Testis (tissue), 3 donors: Measurements from ENCODE around the gene SLC9A9. TPM values are rescaled to one million over a fixed set of nuclear protein-coding genes. Genes with fewer than 3 reads are reported as not detected.

Experiments used
- DNase-seq: peaks from one replicate; pipeline ENCODE4 v3.0.0-alpha.2; 2019
- H3K27ac ChIP-seq, 2 donors: fragments of 200-600 bp; sonication (generic); one replicate each; pipeline ENCODE4 v1.5.1; 2019
- H3K27me3 ChIP-seq: fragments of 200-600 bp; sonication (generic); one replicate; pipeline ENCODE4 v1.5.1; 2019
- H3K36me3 ChIP-seq: fragments of 200-600 bp; sonication (generic); one replicate; pipeline ENCODE4 v1.5.1; 2017; ENCODE audit warnings: low read depth; ENCODE audit errors: missing control alignments
- H3K4me1 ChIP-seq: fragments of 200-600 bp; sonication (generic); one replicate; pipeline ENCODE4 v1.5.1; 2019
- H3K4me3 ChIP-seq, 2 donors: fragments of 200-600 bp; sonication (generic); one replicate each; pipeline ENCODE4 v1.5.1; 2017 to 2019
- H3K9me3 ChIP-seq: fragments of 200-600 bp; sonication (generic); one replicate; pipeline ENCODE4 v1.5.1; 2017
- CTCF ChIP-seq, 3 experiments: fragments of 450-650 bp in 2 of 3; fragments of 200-600 bp in 1 of 3; sonication (generic) in 1 of 3; IDR thresholded peaks; one replicate each; pipeline ENCODE4 v1.5.1; 2016 to 2019; ENCODE audit warnings: antibody characterized with exemption in 3 of 3, mild to moderate bottlenecking in 2 of 3, moderate library complexity in 1 of 3
- POLR2A ChIP-seq: fragments of 450-650 bp; IDR thresholded peaks from one replicate; pipeline ENCODE4 v1.6.1; 2017; ENCODE audit warnings: antibody characterized with exemption, mild to moderate bottlenecking, moderate library complexity
- WGBS, 2 donors: methylation state at CpG; one replicate each; pipeline ENCODE4 v1.1.5; 2018; 5-methylcytosine and 5-hydroxymethylcytosine counted together
- intact Hi-C: fragments of 100-400 bp; cut with DNase I; formaldehyde crosslinking; loops from one replicate; pipeline ENCODE4 v1.15.1; 2023; ENCODE audit warnings: low total_unique reads
- polyA plus RNA-seq: library from polyadenylated mRNA; stranded (reverse); fragments of 350-450 nt; fragmentation: Illumina TruSeq; extraction: RNeasy Lipid Tissue Mini Kit (QIAGEN cat#74804); gene quantifications from one replicate; pipeline ENCODE4 v1.2.3, GENCODE V29; 2014; ENCODE audit warnings: low read depth, low replicate concordance; ENCODE audit not compliant: insufficient read depth
- total RNA-seq, 2 donors: library from RNA; depleted of rRNA; stranded (reverse); fragments of >200 nt; gene quantifications; one replicate each; pipeline ENCODE4 v1.2.3, GENCODE V29; 2016

SLC9A9 gene
- total and polyA plus RNA-seq, 3 donors from 2014 or later = 2.7 to 6.6 (median 4.3) TPM

- no peak for DNase-seq
- Histone ChIP-seq H3K27ac (no peak overlapping the region), H3K36me3 (no peaks in the 10 kb centered on the region), H3K4me3 (no peak overlapping the region), H3K9me3 (no peaks in the 10 kb centered on the region), H3K4me1 (no peaks in the 10 kb centered on the region), H3K27me3 (no peaks in the 10 kb centered on the region)
- intact Hi-C loops = no loop called here
- WGBS, 2 donors = 61 to 67% methylated on average over 10 of the region's 10 CpGs
- TF ChIP-seq POLR2A = no peak
- TF ChIP-seq CTCF (IDR thresholded peaks at IDR 0.05) = no peak
Measured at GRCh38 chr3:143226678-143227291, 621.5 kb downstream of the SLC9A9 start.

GRCh38 chr3:143224716-143225115, 623.6 kb downstream of the SLC9A9 start:
- no peak overlapping the region for H3K4me3 ChIP-seq
- H3K9me3 ChIP-seq = no peaks in the 10 kb centered on the region
- H3K36me3 ChIP-seq = no peaks in the 10 kb centered on the region
- H3K4me1 ChIP-seq = no peaks in the 10 kb centered on the region
- no peak for DNase-seq
- no peaks in the 10 kb centered on the region for H3K27me3 ChIP-seq
- no peak overlapping the region for H3K27ac ChIP-seq
- WGBS, 2 donors = 80 to 84% methylated on average over 2 of the region's 2 CpGs
- TF ChIP-seq POLR2A = no peak
- no peak for TF ChIP-seq CTCF (IDR thresholded peaks at IDR 0.05)
- intact Hi-C loops = no loop called here

- WGBS, 2 donors = 92 to 97% methylated on average over 1 of the region's 1 CpG
- H3K27me3 ChIP-seq = no peaks in the 10 kb centered on the region
- intact Hi-C loops = no loop called here
Measured at GRCh38 chr3:143222981-143223380, 625.3 kb downstream of the SLC9A9 start.

DNA sequence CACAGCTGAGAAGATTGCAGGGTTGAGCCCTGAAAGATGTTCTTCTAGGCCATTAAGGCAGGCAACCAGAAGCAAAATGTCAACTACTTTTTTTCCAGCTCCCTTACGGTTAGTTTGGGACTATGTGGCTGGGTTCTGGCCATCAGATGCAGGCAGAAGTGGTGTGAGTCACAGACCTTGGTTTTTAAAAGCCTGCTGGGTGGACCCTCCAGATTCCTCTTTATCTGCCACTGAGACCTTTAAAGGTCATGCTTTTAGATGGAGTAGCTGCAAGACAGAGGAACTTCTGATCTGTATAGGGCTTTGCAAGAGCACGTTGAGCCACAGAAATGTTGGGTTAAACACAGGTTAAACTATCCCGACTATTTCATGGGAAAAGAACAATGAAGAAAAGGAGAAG, 625.8 kb downstream of the SLC9A9 start:
- 50 to 68% methylated on average over 3 of the region's 3 CpGs for WGBS, 2 donors
- DNase-seq = no peak
- no peaks in the 10 kb centered on the region for H3K27me3 ChIP-seq
- H3K4me3 ChIP-seq = no peak overlapping the region
- TF ChIP-seq POLR2A = no peak
- no peak for TF ChIP-seq CTCF (IDR thresholded peaks at IDR 0.05)
- H3K4me1 ChIP-seq = no peaks in the 10 kb centered on the region
- H3K9me3 ChIP-seq = no peaks in the 10 kb centered on the region
- no peaks in the 10 kb centered on the region for H3K36me3 ChIP-seq
- intact Hi-C loops = no loop called here
- H3K27ac ChIP-seq = no peak overlapping the region

More at GRCh38 chr3:143222981-143223380, 625.3 kb downstream of the SLC9A9 start:
- TF ChIP-seq POLR2A (no peak), CTCF (IDR thresholded peaks at IDR 0.05) (no peak)
- H3K36me3 ChIP-seq = no peaks in the 10 kb centered on the region
- no peak overlapping the region for H3K4me3 ChIP-seq
- H3K9me3 ChIP-seq = no peaks in the 10 kb centered on the region
- H3K27ac ChIP-seq = no peak overlapping the region
- no peaks in the 10 kb centered on the region for H3K4me1 ChIP-seq
- DNase-seq = no peak

GRCh38 chr3:143221446-143221845, 626.8 kb downstream of the SLC9A9 start:
- H3K27ac ChIP-seq = no peak overlapping the region
- H3K4me3 ChIP-seq = no peak overlapping the region
- 71 to 85% methylated on average over 3 of the region's 3 CpGs for WGBS, 2 donors
- no peak for DNase-seq
- no peaks in the 10 kb centered on the region for H3K9me3 ChIP-seq
- no peak for TF ChIP-seq CTCF (IDR thresholded peaks at IDR 0.05)
- no peak for TF ChIP-seq POLR2A
- H3K27me3 ChIP-seq = no peaks in the 10 kb centered on the region
- H3K36me3 ChIP-seq = no peaks in the 10 kb centered on the region
- intact Hi-C loops = no loop called here
- peaks cover 4% of the 10 kb centered on the region for H3K4me1 ChIP-seq
